ENCODE measurements around the gene TSPAN18. TPM values are rescaled to one million over a fixed set of nuclear protein-coding genes. Genes with fewer than 3 reads are reported as not detected.

TSPAN18 gene
- total RNA-seq, 2 experiments from 2014 or later = not detected

DNA sequence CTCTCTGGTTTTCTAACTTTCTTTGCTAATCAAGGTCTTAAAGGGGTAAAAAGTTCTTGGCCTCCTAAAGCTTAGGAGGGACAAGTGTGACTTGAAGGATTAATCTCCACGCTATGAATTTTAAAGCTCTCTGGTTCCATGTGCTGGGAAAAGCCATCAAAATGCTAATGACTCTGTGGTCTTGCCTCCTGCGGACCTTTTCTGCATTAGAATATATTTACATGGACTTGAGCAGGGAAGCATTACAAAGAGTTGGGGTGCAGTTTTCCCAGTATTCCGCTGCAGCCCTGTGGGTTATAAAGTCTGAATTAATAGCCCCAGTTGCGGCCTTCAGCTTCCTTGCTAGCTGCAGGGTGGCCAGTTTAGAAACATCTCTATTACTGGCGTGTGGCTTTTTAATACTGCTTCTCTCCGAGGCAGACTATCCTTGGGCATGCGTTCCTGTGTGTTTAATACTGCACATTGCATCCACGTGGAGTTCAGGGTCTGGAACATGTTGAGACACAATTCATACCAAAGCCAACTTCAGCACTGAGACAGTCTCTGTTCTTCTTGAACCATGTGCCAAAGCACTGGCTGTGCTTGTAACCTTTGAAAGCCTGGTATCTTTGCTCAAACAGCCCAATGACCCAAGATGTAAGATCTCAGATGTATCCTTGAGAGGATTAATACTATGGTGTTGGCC lies 27.3 kb downstream of the TSPAN18 start:
- DNase-seq (ENCODE audit: low spot score) = no peak
- Histone ChIP-seq H3K4me2 (ENCODE audit: low read length) (no peak overlapping the region), H3K4me1 (ENCODE audit: insufficient read depth, low read length, poor library complexity, severe bottlenecking) (no peaks in the 10 kb centered on the region), H3K27ac (ENCODE audit: low read depth, low read length, poor library complexity, severe bottlenecking) (no peak overlapping the region), H3K79me2 (ENCODE audit: insufficient read depth, low read depth, low read length) (no peaks in the 10 kb centered on the region), H3K9me2 (ENCODE audit: insufficient read depth, low read length) (no peaks in the 10 kb centered on the region), H3K9me3 (ENCODE audit: low read length) (0 out of 2 replicates have a peak, but pooled peaks cover 7% of the 10 kb centered on the region), H2AFZ (ENCODE audit: low read length) (no peak overlapping the region), H3K4me3 (ENCODE audit: low read depth, low read length, poor library complexity, severe bottlenecking) (no peak overlapping the region), H4K20me1 (ENCODE audit: insufficient read depth, low read length) (no peaks in the 10 kb centered on the region), H3K36me3 (ENCODE audit: insufficient read depth, low read length) (no peaks in the 10 kb centered on the region)
- TF ChIP-seq, protein P1, sequence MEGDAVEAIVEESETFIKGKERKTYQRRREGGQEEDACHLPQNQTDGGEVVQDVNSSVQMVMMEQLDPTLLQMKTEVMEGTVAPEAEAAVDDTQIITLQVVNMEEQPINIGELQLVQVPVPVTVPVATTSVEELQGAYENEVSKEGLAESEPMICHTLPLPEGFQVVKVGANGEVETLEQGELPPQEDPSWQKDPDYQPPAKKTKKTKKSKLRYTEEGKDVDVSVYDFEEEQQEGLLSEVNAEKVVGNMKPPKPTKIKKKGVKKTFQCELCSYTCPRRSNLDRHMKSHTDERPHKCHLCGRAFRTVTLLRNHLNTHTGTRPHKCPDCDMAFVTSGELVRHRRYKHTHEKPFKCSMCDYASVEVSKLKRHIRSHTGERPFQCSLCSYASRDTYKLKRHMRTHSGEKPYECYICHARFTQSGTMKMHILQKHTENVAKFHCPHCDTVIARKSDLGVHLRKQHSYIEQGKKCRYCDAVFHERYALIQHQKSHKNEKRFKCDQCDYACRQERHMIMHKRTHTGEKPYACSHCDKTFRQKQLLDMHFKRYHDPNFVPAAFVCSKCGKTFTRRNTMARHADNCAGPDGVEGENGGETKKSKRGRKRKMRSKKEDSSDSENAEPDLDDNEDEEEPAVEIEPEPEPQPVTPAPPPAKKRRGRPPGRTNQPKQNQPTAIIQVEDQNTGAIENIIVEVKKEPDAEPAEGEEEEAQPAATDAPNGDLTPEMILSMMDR (conservative IDR thresholded peaks at IDR 0.05; ENCODE audit: low read length) = no peak
- CTCF ChIA-PET (ENCODE audit: unreplicated experiment) = no interaction called here
- no TSS peak for BruUV-seq (replicated peaks)
- POLR2A ChIA-PET = no interaction called here
- intact Hi-C loops (cut with micrococcal nuclease; ENCODE audit: unreplicated experiment) = no loop called here

- Histone ChIP-seq H3K4me1 (ENCODE audit: insufficient read depth, low read length, poor library complexity, severe bottlenecking) (no peaks in the 10 kb centered on the region), H3K27ac (ENCODE audit: low read depth, low read length, poor library complexity, severe bottlenecking) (no peak overlapping the region), H3K36me3 (ENCODE audit: insufficient read depth, low read length) (no peaks in the 10 kb centered on the region), H3K79me2 (ENCODE audit: insufficient read depth, low read depth, low read length) (no peaks in the 10 kb centered on the region), H3K9me3 (ENCODE audit: low read length) (0 out of 2 replicates have a peak, but pooled peaks cover 7% of the 10 kb centered on the region), H3K4me2 (ENCODE audit: low read length) (no peak overlapping the region), H2AFZ (ENCODE audit: low read length) (no peak overlapping the region), H3K9me2 (ENCODE audit: insufficient read depth, low read length) (no peaks in the 10 kb centered on the region), H4K20me1 (ENCODE audit: insufficient read depth, low read length) (no peaks in the 10 kb centered on the region), H3K4me3 (ENCODE audit: low read depth, low read length, poor library complexity, severe bottlenecking) (no peak overlapping the region)
- POLR2A ChIA-PET = no interaction called here
- intact Hi-C loops (cut with micrococcal nuclease; ENCODE audit: unreplicated experiment) = no loop called here
- DNase-seq (ENCODE audit: low spot score) = no peak
- CTCF ChIA-PET (ENCODE audit: unreplicated experiment) = interaction anchor here (0.6 kb wide), 1 partner anchor 281 kb away, joined by 6 read pairs; no protein-coding TSS in a partner anchor
- no peak for TF ChIP-seq EZH2phosphoT487 (IDR thresholded peaks at IDR 0.05; ENCODE audit: borderline replicate concordance, low read depth, low read length)
- TF ChIP-seq, protein P1 (conservative IDR thresholded peaks at IDR 0.05; ENCODE audit: low read length) = no peak
- no TSS peak for BruUV-seq (replicated peaks)
Observed at GRCh38 chr11:44754876-44755555, 28.3 kb downstream of the TSPAN18 start.
